H1 (cell line): ENCODE measurements around the gene GRID1. TPM values are rescaled to one million over a fixed set of nuclear protein-coding genes. Genes with fewer than 3 reads are reported as not detected.

Source experiments
- CTCF ChIA-PET: fragments of 300-600 bp; sonication (Branson Sonifier 250); formaldehyde crosslinking; loops from one replicate; lab custom pipeline; 2021; ENCODE audit not compliant: partially characterized antibody; lab: Charles Lee
- POLR2A ChIA-PET: fragments of 300-600 bp; sonication (Branson Sonifier 250); formaldehyde crosslinking; loops from one replicate; lab custom pipeline; 2021; ENCODE audit warnings: inconsistent platforms; ENCODE audit not compliant: partially characterized antibody; lab: Charles Lee
- DNase-seq, 2 experiments: peaks; one replicate each; pipeline versions ENCODE4 v3.0.0 to v3.0.0-alpha.2; 2010 to 2022; ENCODE audit warnings: low spot score in 2 of 2, low read depth in 1 of 2, mixed read lengths in 1 of 2
- FAIRE-seq: peaks from 2 replicates; lab custom pipeline; 2011; peaks lifted over from hg19 to GRCh38; lab: Jason Lieb, UNC
- H2AFZ ChIP-seq: 2 replicates; pipeline ENCODE4 v1.8.1; 2012; ENCODE audit warnings: low read length, inconsistent platforms
- H2AK5ac ChIP-seq: 2 replicates; pipeline ENCODE4 v1.6.1; 2013; ENCODE audit warnings: low read depth, low read length
- H2BK120ac ChIP-seq: replicated peaks from 2 replicates; pipeline ENCODE3; 2013; ENCODE audit warnings: low read depth, low read length, inconsistent platforms
- H2BK12ac ChIP-seq: 2 replicates; pipeline ENCODE4 v1.6.1; 2013; ENCODE audit warnings: low read depth, low read length
- H2BK15ac ChIP-seq: 2 replicates; pipeline ENCODE4 v1.6.1; 2013; ENCODE audit warnings: low read length
- H2BK20ac ChIP-seq: 2 replicates; pipeline ENCODE4 v1.6.1; 2013; ENCODE audit warnings: low read length
- H2BK5ac ChIP-seq: 2 replicates; pipeline ENCODE4 v1.6.1; 2013; ENCODE audit warnings: low read depth, low read length
- H3K14ac ChIP-seq: 2 replicates; pipeline ENCODE4 v1.6.1; 2013; ENCODE audit warnings: inconsistent platforms; ENCODE audit not compliant: insufficient read length
- H3K18ac ChIP-seq: 2 replicates; pipeline ENCODE4 v1.6.1; 2013; ENCODE audit warnings: low read length; ENCODE audit errors: extremely low read depth
- H3K23ac ChIP-seq: 2 replicates; pipeline ENCODE4 v1.6.1; 2013; ENCODE audit warnings: inconsistent platforms; ENCODE audit not compliant: insufficient read length
- H3K23me2 ChIP-seq: 2 replicates; pipeline ENCODE4 v1.6.1; 2013; ENCODE audit warnings: low read depth, low read length
- H3K27ac ChIP-seq: 2 replicates; pipeline ENCODE4 v1.6.1; 2011; ENCODE audit warnings: low read depth, low read length, inconsistent platforms
- H3K27me3 ChIP-seq, 4 experiments: replicated peaks in 1 of 4; 1 replicate in 1 of 4; 2 replicates in 3 of 4; pipeline versions ENCODE4 v1.6.1 to v1.8.1; 2011 to 2013; ENCODE audit warnings: low read length in 3 of 4, mild to moderate bottlenecking in 3 of 4, inconsistent platforms in 2 of 4, mixed read lengths in 2 of 4, moderate library complexity in 1 of 4; ENCODE audit not compliant: control insufficient read depth in 3 of 4, insufficient read depth in 3 of 4; ENCODE audit errors: extremely low read depth in 1 of 4
- H3K36me3 ChIP-seq, 4 experiments: 2 replicates each; pipeline versions ENCODE4 v1.6.1 to v1.8.1; 2011 to 2013; ENCODE audit warnings: mild to moderate bottlenecking in 4 of 4, low read length in 3 of 4, moderate library complexity in 2 of 4, control low read depth in 1 of 4, inconsistent platforms in 1 of 4; ENCODE audit not compliant: insufficient read depth in 4 of 4, control insufficient read depth in 2 of 4
- H3K4ac ChIP-seq: replicated peaks from 2 replicates; pipeline ENCODE3; 2013; ENCODE audit warnings: low read length, low read depth, mixed read lengths, inconsistent platforms; ENCODE audit not compliant: insufficient read length
- H3K4me1 ChIP-seq, 4 experiments: replicated peaks in 1 of 4; 1 replicate in 1 of 4; 2 replicates in 3 of 4; pipeline versions ENCODE4 v1.6.1 to v1.8.1; 2011 to 2013; ENCODE audit warnings: low read length in 3 of 4, inconsistent platforms in 2 of 4, mixed read lengths in 1 of 4; ENCODE audit not compliant: insufficient read depth in 4 of 4, control insufficient read depth in 3 of 4
- H3K4me2 ChIP-seq, 2 experiments: 2 replicates each; pipeline versions ENCODE4 v1.6.1 to v1.8.1; 2011 to 2013; ENCODE audit warnings: low read depth in 2 of 2, low read length in 2 of 2, control low read depth in 1 of 2, inconsistent platforms in 1 of 2, mild to moderate bottlenecking in 1 of 2; ENCODE audit not compliant: insufficient read depth in 1 of 2
- H3K4me3 ChIP-seq, 4 experiments: fragments of 200-600, 300-600 bp in 1 of 4; sonication (generic), shearing (Covaris generic), sonication (Bioruptor Twin) in 1 of 4; 2 replicates each; pipeline versions ENCODE4 v1.5.1 to v1.8.1; 2011 to 2016; ENCODE audit warnings: low read length in 4 of 4, low read depth in 3 of 4, control low read depth in 2 of 4, inconsistent platforms in 2 of 4, mild to moderate bottlenecking in 2 of 4, mixed read lengths in 1 of 4, moderate library complexity in 1 of 4; ENCODE audit not compliant: insufficient read depth in 2 of 4; ENCODE audit errors: extremely low read depth in 1 of 4
- H3K56ac ChIP-seq: replicated peaks from 2 replicates; pipeline ENCODE3; 2013; ENCODE audit warnings: low read depth, mild to moderate bottlenecking, mixed read lengths, low read length, inconsistent platforms; ENCODE audit not compliant: insufficient read length
- H3K79me1 ChIP-seq: 2 replicates; pipeline ENCODE4 v1.6.1; 2013; ENCODE audit warnings: low read depth, low read length, control low read depth
- H3K79me2 ChIP-seq, 2 experiments: 2 replicates each; pipeline versions ENCODE4 v1.6.1 to v1.8.1; 2012 to 2013; ENCODE audit warnings: low read length in 2 of 2, mild to moderate bottlenecking in 2 of 2, inconsistent platforms in 1 of 2; ENCODE audit not compliant: insufficient read depth in 2 of 2, control insufficient read depth in 1 of 2
- H3K9ac ChIP-seq, 4 experiments: replicated peaks in 1 of 4; 1 replicate in 1 of 4; 2 replicates in 3 of 4; pipeline versions ENCODE4 v1.6.1 to v1.8.1; 2011 to 2013; ENCODE audit warnings: low read depth in 3 of 4, low read length in 3 of 4, control low read depth in 2 of 4, mild to moderate bottlenecking in 2 of 4, moderate library complexity in 2 of 4, inconsistent platforms in 1 of 4; ENCODE audit errors: extremely low read depth in 1 of 4
- H3K9me3 ChIP-seq, 2 experiments: 2 replicates each; pipeline versions ENCODE4 v1.6.1 to v1.8.1; 2012 to 2013; ENCODE audit warnings: mild to moderate bottlenecking in 2 of 2, moderate library complexity in 2 of 2, control low read depth in 1 of 2, inconsistent platforms in 1 of 2, low read depth in 1 of 2, low read length in 1 of 2, mixed read lengths in 1 of 2; ENCODE audit not compliant: insufficient read depth in 2 of 2
- H4K20me1 ChIP-seq, 2 experiments: replicated peaks in 1 of 2; 2 replicates each; pipeline versions ENCODE3 to v1.8.1; 2011 to 2013; ENCODE audit warnings: inconsistent platforms in 2 of 2, low read length in 2 of 2, mild to moderate bottlenecking in 1 of 2; ENCODE audit not compliant: insufficient read depth in 2 of 2, control insufficient read depth in 1 of 2
- H4K5ac ChIP-seq: 2 replicates; pipeline ENCODE4 v1.6.1; 2013; ENCODE audit warnings: low read length, low read depth, mixed read lengths, inconsistent platforms; ENCODE audit not compliant: insufficient read length
- H4K8ac ChIP-seq: 2 replicates; pipeline ENCODE4 v1.8.0; 2013; ENCODE audit warnings: mild to moderate bottlenecking, moderate library complexity, low read length, inconsistent platforms; ENCODE audit not compliant: insufficient read depth; ENCODE audit errors: extremely low read depth
- H4K91ac ChIP-seq: replicated peaks from 2 replicates; pipeline ENCODE3; 2013; ENCODE audit warnings: low read length, mixed read lengths, inconsistent platforms; ENCODE audit not compliant: insufficient read length
- E2F6 ChIP-seq: IDR thresholded peaks from 2 replicates; pipeline ENCODE4 v1.6.1; 2012; ENCODE audit warnings: inconsistent platforms
- HDAC6 ChIP-seq: IDR thresholded peaks from one replicate; pipeline ENCODE4 v1.7.1; 2012; ENCODE audit warnings: low read depth, mild to moderate bottlenecking, inconsistent platforms, low read length, moderate library complexity
- WGBS, 2 experiments: shearing (Covaris generic) in 1 of 2; methylation state at CpG; one replicate each; pipeline versions ENCODE4 v1.1.6 to v1.1.7; 2013 to 2015; ENCODE audit warnings: low lambda C conversion rate in 2 of 2, mixed read lengths in 2 of 2, inconsistent platforms in 1 of 2, low coverage in 1 of 2, missing lambda C conversion rate in 1 of 2; ENCODE audit not compliant: insufficient replicate concordance in 2 of 2, insufficient coverage in 1 of 2, insufficient read length in 1 of 2; ENCODE audit errors: extremely low coverage in 1 of 2, missing lambda C conversion rate in 1 of 2; 5-methylcytosine and 5-hydroxymethylcytosine counted together
- polyA plus RNA-seq, 7 experiments: library from polyadenylated mRNA; depleted of rRNA in 3 of 7; stranded (reverse) in 5 of 7; unstranded in 2 of 7; fragments of >200 nt in 5 of 7; fragments of 200-250 nt in 2 of 7; gene quantifications; 1 replicate in 5 of 7; 2 replicates in 1 of 7; 4 replicates in 1 of 7; pipeline versions ENCODE4 v1.2.1 to v1.2.3, GENCODE V29; 2011 to 2013; ENCODE audit warnings: missing spikeins in 2 of 7, mixed read lengths in 2 of 7
- total RNA-seq: library from RNA; stranded (reverse); fragmentation: NEBNext Ultra II Directional; extraction: Animal tissue kit (Norgen Biotek cat#: 25700); gene quantifications from 2 replicates; pipeline ENCODE4 v1.2.1, GENCODE V29; 2021

The GRID1 gene
- total and polyA plus RNA-seq, 2 of the 8 experiments (the other 6 are each of a cell fraction or from before 2014, with no cell fraction given), result 0.22 to 0.30 TPM

- WGBS, 2 experiments, result 73% methylated on average over 6 of the region's 6 CpGs; no CpG with 5 or more reads in 1 of the 2 experiments
- Histone ChIP-seq H4K91ac (no peak overlapping the region), H2AK5ac (no peak overlapping the region), H3K4me3 (no peak overlapping the region), H3K23me2 (no peaks in the 10 kb centered on the region), H2BK20ac (no peak overlapping the region), H2BK15ac (no peak overlapping the region), H2AFZ (no peak overlapping the region), H3K23ac (no peak overlapping the region), H3K9me3 (no peaks in the 10 kb centered on the region), H3K27ac (no peak overlapping the region), H4K8ac (no peak overlapping the region; the same call in 1 of the 2 replicates), H4K20me1 (no peaks in the 10 kb centered on the region), H3K4me2 (no peak overlapping the region), H3K56ac (no peak overlapping the region), H3K14ac (no peak overlapping the region), H3K79me1 (no peaks in the 10 kb centered on the region), H3K4me1 (peaks cover 3 to 16% (median 12%) of the 10 kb centered on the region in 4 experiments; a peak in 6 of 7 replicates), H4K5ac (no peak overlapping the region), H3K18ac (no peak overlapping the region), H2BK12ac (no peak overlapping the region), H3K79me2 (no peaks in the 10 kb centered on the region), H2BK120ac (no peak overlapping the region), H3K4ac (no peak overlapping the region), H2BK5ac (no peak overlapping the region), H3K36me3 (no peaks in the 10 kb centered on the region), H3K27me3 (no peaks in the 10 kb centered on the region), H3K9ac (no peak overlapping the region)
- ChIA-PET CTCF (interaction anchor here (0.6 to 25.2 kb wide), 8 partner anchors 16 to 1470 kb away, joined by 3 to 498 read pairs (median 8); partner anchors contain the start of gene GRID1), POLR2A (no interaction called here)
- no peak for DNase-seq
- 0 out of 2 replicates have a peak, but pooled peaks have one; percentile 34 for TF ChIP-seq E2F6
- no peak for TF ChIP-seq HDAC6
- FAIRE-seq, result no peak
Observed at GRCh38 chr10:86344714-86345161, 21.9 kb downstream of the GRID1 start.
